Ovary (tissue), 9 donors: ENCODE data around the gene PLPP2. TPM values are rescaled to one million over a fixed set of nuclear protein-coding genes. Genes with fewer than 3 reads are reported as not detected.

Source experiments
- DNase-seq, 5 donors: peaks; one replicate each; pipeline ENCODE4 v3.0.0-alpha.2; 2019 to 2020
- H3K27ac ChIP-seq, 2 donors: fragments of 200-600 bp; one replicate each; pipeline versions ENCODE4 v1.5.1 to v1.8.0; 2019 to 2022
- H3K27me3 ChIP-seq: fragments of 200-600 bp; one replicate; pipeline ENCODE4 v1.8.0; 2022
- H3K36me3 ChIP-seq: fragments of 200-600 bp; sonication (generic); one replicate; pipeline ENCODE4 v1.5.1; 2019
- H3K4me1 ChIP-seq: one replicate; pipeline ENCODE4 v1.8.1; 2013; ENCODE audit warnings: mild to moderate bottlenecking, moderate library complexity; ENCODE audit not compliant: insufficient read depth
- H3K4me3 ChIP-seq: fragments of 200-600 bp; sonication (generic); one replicate; pipeline ENCODE4 v1.5.1; 2017
- H3K9me3 ChIP-seq, 2 donors: fragments of 200-600 bp in 1 of 2; sonication (generic) in 1 of 2; one replicate each; pipeline versions ENCODE4 v1.5.1 to v1.8.1; 2013 to 2019; ENCODE audit warnings: mild to moderate bottlenecking in 1 of 2, moderate library complexity in 1 of 2
- CTCF ChIP-seq, 3 donors: fragments of 450-650 bp in 2 of 3; fragments of 200-600 bp in 1 of 3; IDR thresholded peaks; one replicate each; pipeline versions ENCODE4 v1.5.1 to v1.8.0; 2016 to 2022; ENCODE audit warnings: antibody characterized with exemption in 3 of 3, mild to moderate bottlenecking in 1 of 3
- EP300 ChIP-seq: sonication (generic); formaldehyde crosslinking; IDR thresholded peaks from one replicate; pipeline ENCODE4 v1.6.1; 2017; ENCODE audit warnings: antibody characterized with exemption
- POLR2A ChIP-seq: fragments of 450-650 bp; IDR thresholded peaks from one replicate; pipeline ENCODE4 v1.6.1; 2017; ENCODE audit warnings: antibody characterized with exemption, mild to moderate bottlenecking, moderate library complexity
- WGBS, 3 donors: extraction: QIAGEN DNeasy Blood & Tissue Kit in 1 of 3; methylation state at CpG; one replicate each; pipeline versions ENCODE4 v1.1.5 to v1.1.7; 2013 to 2017; 5-methylcytosine and 5-hydroxymethylcytosine counted together
- intact Hi-C, 4 donors: fragments of 100-400 bp; cut with DNase I; formaldehyde crosslinking; loops; one replicate each; pipeline versions ENCODE4 v1.11.0 to v1.15.1; 2022 to 2023
- polyA plus RNA-seq, 2 donors: library from polyadenylated mRNA; stranded (reverse); fragments of 200-250 nt in 1 of 2; fragments of 350-450 nt in 1 of 2; fragmentation: Illumina TruSeq in 1 of 2; extraction: RNeasy Lipid Tissue Mini Kit (QIAGEN cat#74804) in 1 of 2; gene quantifications; one replicate each; pipeline ENCODE4 v1.2.3, GENCODE V29; 2013 to 2014
- total RNA-seq, 7 donors: library from RNA; depleted of rRNA in 2 of 7; stranded (reverse); fragments of >200 nt in 2 of 7; fragmentation: NEBNext Ultra II Directional in 3 of 7; extraction: Animal tissue kit (Norgen Biotek cat#: 25700) in 3 of 7; gene quantifications; one replicate each; pipeline versions ENCODE4 v1.1.0 to v1.2.4, GENCODE V29; 2016 to 2023
- donor health status: DM: no; HTN: no; CAD: no; lungs with moderate emphysema.
- donor health status: DM: no; HTN: no; CAD: no.
- donor health status: Bipolar disorder and iron deficiency.
- donor health status: DM: yes; HTN: yes; CAD: no.
- donor health status: DM: no; HTN: no; CAD: no.
- donor health status: DM: yes; HTN: yes; CAD: no.

The PLPP2 gene
- total and polyA plus RNA-seq, 9 donors, result 0.68 to 75.0 (median 5.9) TPM

- H3K4me1 ChIP-seq, result no peaks in the 10 kb centered on the region
- intact Hi-C loops, result no loop called here
- no peaks in the 10 kb centered on the region for H3K36me3 ChIP-seq
- no peak for DNase-seq
- no peak overlapping the region for H3K4me3 ChIP-seq
- TF ChIP-seq CTCF (IDR thresholded peaks at IDR 0.05) (no peak), POLR2A (no peak), EP300 (no peak)
- no peak overlapping the region for H3K27ac ChIP-seq
- no peaks in the 10 kb centered on the region for H3K9me3 ChIP-seq
- H3K27me3 ChIP-seq, result no peaks in the 10 kb centered on the region
- 69 to 80% (median 71%) methylated on average over 12 of the region's 12 CpGs for WGBS, 3 donors
Observed at GRCh38 chr19:280541-281009, 10.6 kb downstream of the PLPP2 start.

- Histone ChIP-seq H3K27me3 (no peaks in the 10 kb centered on the region), H3K36me3 (no peaks in the 10 kb centered on the region), H3K4me1 (no peaks in the 10 kb centered on the region), H3K4me3 (no peak overlapping the region), H3K27ac (no peak overlapping the region), H3K9me3 (no peaks in the 10 kb centered on the region)
- TF ChIP-seq EP300, result no peak
- TF ChIP-seq POLR2A, result no peak
- TF ChIP-seq CTCF (IDR thresholded peaks at IDR 0.05), result no peak
- intact Hi-C loops, result no loop called here
- 63 to 80% (median 66%) methylated on average over 10 of the region's 10 CpGs for WGBS, 3 donors
- DNase-seq, result no peak
Observed at GRCh38 chr19:279656-280055, 11.5 kb downstream of the PLPP2 start.

- TF ChIP-seq EP300 (no peak), POLR2A (no peak), CTCF (IDR thresholded peaks at IDR 0.05) (no peak)
- H3K4me3 ChIP-seq, result no peak overlapping the region
- no peak overlapping the region for H3K27ac ChIP-seq
- no peak for DNase-seq
- WGBS, 3 donors, result 78 to 85% (median 82%) methylated on average over 8 of the region's 8 CpGs
- no peaks in the 10 kb centered on the region for H3K9me3 ChIP-seq
- no peaks in the 10 kb centered on the region for H3K4me1 ChIP-seq
- H3K36me3 ChIP-seq, result no peaks in the 10 kb centered on the region
- intact Hi-C loops, result no loop called here
- H3K27me3 ChIP-seq, result no peaks in the 10 kb centered on the region
Observed at GRCh38 chr19:279231-279630, 12.0 kb downstream of the PLPP2 start.

- DNase-seq, result no peak
Observed at GRCh38 chr19:277581-278165, 13.5 kb downstream of the PLPP2 start.

More at GRCh38 chr19:277581-278165, 13.5 kb downstream of the PLPP2 start:
- Histone ChIP-seq H3K27ac (no peak overlapping the region), H3K4me1 (no peaks in the 10 kb centered on the region), H3K4me3 (no peak overlapping the region), H3K36me3 (no peaks in the 10 kb centered on the region), H3K27me3 (no peaks in the 10 kb centered on the region), H3K9me3 (no peaks in the 10 kb centered on the region)
- WGBS, 3 donors, result 29 to 38% (median 36%) methylated on average over 21 of the region's 21 CpGs
- TF ChIP-seq EP300 (no peak), CTCF (IDR thresholded peaks at IDR 0.05) (no peak), POLR2A (no peak)
- intact Hi-C loops, result no loop called here
